ENCODE data around the gene HIRIP3. TPM values are rescaled to one million over a fixed set of nuclear protein-coding genes. Genes with fewer than 3 reads are reported as not detected.
A peak's percentile ranks its signal among the peaks of the same experiment; 100 is the strongest.
"Not testable (repeated sequence)": the region's sequence is repeated elsewhere in the genome, so short reads cannot be mapped to it uniquely, and the experiment has no call there.

The HIRIP3 gene
- total and polyA plus RNA-seq, 3 experiments from 2014 or later, result 22.0 to 48.0 (median 45.6) TPM

DNA sequence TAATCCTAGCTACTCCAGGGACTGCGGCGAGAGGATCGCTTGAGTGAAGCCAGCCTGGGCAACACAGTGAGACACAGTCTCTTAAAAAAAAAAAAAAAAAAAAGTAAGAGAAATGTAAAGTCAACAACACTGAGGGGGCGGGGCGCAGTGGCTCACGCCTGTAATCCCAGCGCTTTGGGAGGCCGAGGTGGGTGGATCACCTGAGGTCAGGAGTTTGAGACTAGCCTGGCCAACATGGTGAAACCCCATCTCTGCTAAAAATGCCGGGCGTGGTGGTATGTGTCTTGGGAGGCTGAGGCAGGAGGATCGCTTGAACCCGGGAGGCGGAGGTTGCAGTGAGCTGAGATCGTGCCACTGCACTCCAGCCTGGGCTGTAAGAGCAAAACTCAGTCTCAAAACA, 17.2 kb upstream of the HIRIP3 start:
- H3K4me3 ChIP-seq (ENCODE audit: low read length); H3K27me3 ChIP-seq (ENCODE audit: insufficient read depth, low read length, poor library complexity, severe bottlenecking); H3K9me3 Mint-ChIP-seq; H3K27ac ChIP-seq (ENCODE audit: low read depth, low read length); POLR2A ChIA-PET; DNase-seq; H3K36me3 ChIP-seq (ENCODE audit: insufficient read depth, low read length); H3K4me1 ChIP-seq (ENCODE audit: insufficient read depth, low read length); CTCF ChIA-PET; H3K27ac Mint-ChIP-seq; H3K36me3 Mint-ChIP-seq; H3K9me3 ChIP-seq (ENCODE audit: low read length): not testable (repeated sequence)
- Mint-ChIP-seq H3K4me3 (peak overlapping the region in 3 of 7 donors; percentile 41 to 65 (median 48)), H3K27me3 (peaks cover 19 to 28% of the 10 kb centered on the region in 2 donors), H3K4me1 (peaks cover 5 to 16% (median 7%) of the 10 kb centered on the region in 3 donors)

DNA sequence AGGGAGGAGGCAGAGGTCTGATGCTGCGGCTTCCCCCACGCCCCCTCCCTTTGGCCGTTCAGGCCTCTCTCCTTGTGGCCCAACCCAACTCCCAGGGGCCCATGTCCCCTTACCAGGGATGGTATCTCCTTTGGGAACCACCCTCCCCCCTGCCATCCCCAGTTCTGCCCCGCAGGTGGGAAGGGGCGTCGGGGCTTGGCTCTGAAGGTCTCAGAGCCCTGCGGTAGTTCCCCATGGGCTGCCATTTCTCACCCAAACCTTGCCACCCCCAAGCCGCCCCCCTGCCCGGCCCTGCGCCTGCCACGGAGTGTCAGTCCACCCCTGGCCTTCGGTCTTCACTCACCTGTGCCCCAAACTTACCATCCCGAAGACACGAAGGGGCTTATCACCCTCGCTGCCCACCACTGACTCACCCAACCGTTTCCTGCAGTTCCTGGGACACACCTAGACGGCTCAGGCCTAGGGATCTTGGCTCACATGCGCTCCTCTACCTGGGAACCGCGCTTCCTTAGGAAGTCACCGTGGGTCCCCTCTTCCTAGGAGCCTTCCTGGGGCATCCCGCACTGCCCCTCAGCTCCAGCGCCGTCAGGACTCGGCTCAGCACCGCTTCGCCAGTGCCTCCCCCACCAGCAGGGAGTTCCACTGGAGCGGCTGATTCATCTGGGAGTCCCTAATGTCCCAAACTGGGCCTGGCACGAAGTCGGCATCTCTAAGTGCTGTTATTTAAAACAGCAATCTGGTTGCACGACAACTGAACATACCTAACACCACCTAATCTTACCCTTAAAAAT, 16.5 kb upstream of the HIRIP3 start:
- H3K4me3 Mint-ChIP-seq, result peak overlapping the region; percentile 46 to 93 (median 82)
- H3K36me3 Mint-ChIP-seq, result no peaks in the 10 kb centered on the region
- Histone ChIP-seq H3K36me3 (ENCODE audit: insufficient read depth, low read length) (no peaks in the 10 kb centered on the region), H3K4me1 (ENCODE audit: insufficient read depth, low read length) (peaks cover 6% of the 10 kb centered on the region), H3K27ac (ENCODE audit: low read depth, low read length) (no peak overlapping the region), H3K27me3 (ENCODE audit: insufficient read depth, low read length, poor library complexity, severe bottlenecking) (peaks cover 7% of the 10 kb centered on the region), H3K9me3 (ENCODE audit: low read length) (no peaks in the 10 kb centered on the region), H3K4me3 (ENCODE audit: low read length) (no peak overlapping the region)
- peaks cover 5 to 16% (median 7%) of the 10 kb centered on the region in 3 donors for H3K4me1 Mint-ChIP-seq
- H3K27me3 Mint-ChIP-seq, result peaks cover 19 to 28% of the 10 kb centered on the region in 2 donors
- no peak for DNase-seq
- H3K9me3 Mint-ChIP-seq, result no peaks in the 10 kb centered on the region
- CTCF ChIA-PET, result no interaction called here
- POLR2A ChIA-PET, result no interaction called here
- peak overlapping the region in 4 of 8 donors; percentile 30 to 89 (median 68) for H3K27ac Mint-ChIP-seq

DNA sequence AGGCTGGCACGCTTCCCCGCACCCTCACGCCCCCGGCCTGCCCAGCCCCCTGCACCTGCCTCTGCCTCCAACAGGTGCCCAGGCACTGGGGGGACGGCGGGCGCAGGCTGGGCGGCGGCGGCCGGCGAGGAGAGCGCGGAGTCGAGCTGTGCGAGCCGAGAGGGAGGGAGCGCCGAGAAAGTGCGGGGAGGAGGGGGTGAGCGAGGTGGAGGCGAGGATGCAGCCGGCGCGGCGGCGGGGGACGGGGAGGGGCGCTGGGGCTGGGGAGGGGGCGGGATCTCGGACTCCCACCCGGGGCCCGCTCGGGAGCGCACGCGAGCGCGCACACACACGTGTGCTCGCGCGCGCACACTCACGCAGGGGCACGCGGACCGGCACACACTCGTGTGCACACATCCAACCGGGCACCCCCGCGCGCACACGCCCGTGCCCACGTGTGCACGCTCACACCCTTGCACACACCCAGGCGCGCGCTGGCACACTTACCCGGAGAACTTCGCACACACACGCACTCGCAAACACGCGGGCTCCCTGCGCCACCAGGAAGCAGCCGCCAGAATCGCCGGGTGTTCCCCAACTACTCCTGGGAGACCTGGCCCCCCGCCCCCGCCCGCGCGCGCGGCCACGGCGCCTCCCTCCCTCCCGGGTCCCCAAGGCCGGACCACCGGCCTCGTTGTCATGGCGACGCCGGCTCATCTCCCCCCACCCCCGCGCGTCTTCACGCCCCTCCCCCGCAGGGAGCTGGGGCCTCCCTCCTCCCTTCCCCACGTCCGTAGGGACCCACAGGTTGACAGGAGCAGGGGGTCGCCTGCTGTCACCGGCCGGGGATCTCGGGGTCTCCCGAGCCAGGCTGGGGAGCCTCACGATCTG, 15.7 kb upstream of the HIRIP3 start, which contains the start of gene DOC2A:
Gene DOC2A (minus strand): TSS at position 184 of the 870 bp plus-strand sequence. CDS start 805 bp downstream, outside the sequence.
- H3K4me1 Mint-ChIP-seq, result peaks cover 5 to 16% (median 7%) of the 10 kb centered on the region in 3 donors
- H3K27me3 Mint-ChIP-seq, result peaks cover 19 to 28% of the 10 kb centered on the region in 2 donors
- Histone ChIP-seq H3K9me3 (ENCODE audit: low read length) (no peaks in the 10 kb centered on the region), H3K27ac (ENCODE audit: low read depth, low read length) (no peak within 1 kb of the TSS), H3K27me3 (ENCODE audit: insufficient read depth, low read length, poor library complexity, severe bottlenecking) (peaks cover 7% of the 10 kb centered on the region), H3K36me3 (ENCODE audit: insufficient read depth, low read length) (no peaks in the 10 kb centered on the region), H3K4me1 (ENCODE audit: insufficient read depth, low read length) (peaks cover 6% of the 10 kb centered on the region), H3K4me3 (ENCODE audit: low read length) (peak within 1 kb of the TSS; percentile 39)
- no peaks in the 10 kb centered on the region for H3K36me3 Mint-ChIP-seq
- no peaks in the 10 kb centered on the region for H3K9me3 Mint-ChIP-seq
- ChIA-PET POLR2A (no interaction called here), CTCF (interaction anchor here (0.6 to 1.3 kb wide), 2 partner anchors 51 to 281 kb away, joined by 3 read pairs; no protein-coding TSS in a partner anchor)
- H3K4me3 Mint-ChIP-seq, result peak within 1 kb of the TSS; percentile 46 to 93 (median 82)
- no peak for DNase-seq
- peak within 1 kb of the TSS in 2 of 8 donors; percentile 72 to 89 for H3K27ac Mint-ChIP-seq

DNA sequence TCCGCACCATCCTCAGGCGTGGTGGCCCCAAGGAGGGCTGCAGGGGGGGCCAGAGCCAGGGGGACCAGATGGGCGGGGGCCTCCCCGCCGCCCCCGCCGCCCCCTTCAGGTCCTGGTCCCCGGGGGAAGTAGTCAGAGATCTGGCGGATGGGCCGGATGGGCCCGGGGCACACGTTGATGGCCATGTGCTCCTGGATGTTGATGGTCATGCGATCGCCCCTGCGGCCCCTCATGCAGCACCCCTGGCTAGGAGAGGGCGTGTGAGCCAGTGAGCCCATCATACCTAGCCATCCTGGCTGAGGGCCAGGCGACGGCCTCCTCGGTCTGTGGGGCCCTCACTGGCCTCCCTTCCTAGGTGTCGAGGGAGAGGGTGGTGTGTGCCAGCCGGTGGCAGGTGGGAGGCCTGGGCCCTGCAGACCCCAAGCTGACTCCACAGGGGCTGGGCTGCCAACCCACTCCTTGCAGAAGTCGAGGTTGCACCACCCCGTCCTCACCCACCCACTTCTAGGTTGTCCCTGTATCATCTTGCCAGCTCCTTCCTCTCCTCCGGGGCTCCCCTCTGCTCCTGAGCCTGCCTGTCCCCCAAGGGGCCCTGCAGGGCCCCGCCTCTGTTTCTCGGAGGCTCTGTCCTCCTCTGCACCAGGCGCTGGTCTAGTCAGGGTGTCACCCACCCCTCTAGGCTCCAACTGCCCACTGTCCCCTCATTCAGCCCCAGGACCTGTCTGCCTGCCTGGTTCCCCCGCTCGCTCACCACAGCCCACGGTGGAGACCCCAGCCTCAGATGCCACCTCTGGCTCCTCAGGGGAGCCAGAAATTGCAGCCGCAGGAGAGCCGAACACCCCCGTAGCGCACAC, 14.8 kb upstream of the HIRIP3 start:
- Mint-ChIP-seq H3K9me3 (no peaks in the 10 kb centered on the region), H3K4me1 (peaks cover 5 to 16% (median 9%) of the 10 kb centered on the region in 3 donors), H3K27me3 (peaks cover 16 to 28% of the 10 kb centered on the region in 2 donors), H3K27ac (no peak overlapping the region), H3K4me3 (peak overlapping the region in 6 of 7 donors; percentile 63 to 83 (median 71)), H3K36me3 (no peaks in the 10 kb centered on the region)
- ChIA-PET CTCF (interaction anchor here (1.3 to 1.4 kb wide), 2 partner anchors 15 to 280 kb away, joined by 3 to 4 read pairs; partner anchors contain the start of genes HIRIP3 and INO80E), POLR2A (no interaction called here)
- Histone ChIP-seq H3K4me1 (ENCODE audit: insufficient read depth, low read length) (peaks cover 6% of the 10 kb centered on the region), H3K36me3 (ENCODE audit: insufficient read depth, low read length) (no peaks in the 10 kb centered on the region), H3K27ac (ENCODE audit: low read depth, low read length) (no peak overlapping the region), H3K4me3 (ENCODE audit: low read length) (peak overlapping the region; percentile 39), H3K27me3 (ENCODE audit: insufficient read depth, low read length, poor library complexity, severe bottlenecking) (peaks cover 7% of the 10 kb centered on the region), H3K9me3 (ENCODE audit: low read length) (no peaks in the 10 kb centered on the region)
- DNase-seq, result no peak

DNA sequence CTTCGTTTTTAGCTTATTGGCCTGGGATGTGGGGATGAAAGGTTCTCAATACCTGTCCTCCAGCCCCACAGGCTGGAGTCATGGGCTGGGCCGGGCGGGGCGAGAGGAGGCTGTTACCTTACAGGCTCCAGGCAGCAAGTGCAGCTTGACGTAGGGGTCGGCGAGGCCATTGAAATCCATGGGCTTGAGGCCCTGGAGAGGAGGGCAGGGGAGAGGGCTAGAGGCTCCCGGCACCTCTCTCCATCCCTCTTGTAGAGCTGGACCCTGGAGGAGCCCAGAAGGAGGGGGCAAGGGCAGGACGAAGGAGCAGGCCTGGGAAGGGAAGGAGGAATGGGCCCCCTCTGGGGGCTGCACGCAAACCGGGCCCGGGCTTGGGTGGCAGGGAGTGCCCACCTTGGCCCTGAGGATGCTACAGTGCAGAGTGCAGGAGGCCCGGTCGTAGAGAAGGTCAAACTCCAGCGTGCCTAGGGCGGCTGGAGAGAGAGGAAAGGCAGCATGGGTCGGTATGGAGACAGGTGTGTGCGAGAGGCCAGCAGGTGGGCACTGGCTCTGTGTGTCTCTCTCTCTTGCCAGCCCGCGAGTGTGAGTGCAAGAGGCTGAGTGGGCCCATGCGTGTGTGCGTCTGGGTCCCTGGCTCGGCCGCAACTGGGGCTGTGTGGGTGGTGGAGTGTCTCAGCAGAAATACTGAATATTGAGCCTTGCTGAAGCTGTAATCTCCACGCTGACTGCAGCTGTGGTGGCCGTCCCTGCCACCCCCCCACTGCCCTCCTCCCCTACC, 13.9 kb upstream of the HIRIP3 start:
- no peak overlapping the region for H3K27ac Mint-ChIP-seq
- Histone ChIP-seq H3K4me3 (ENCODE audit: low read length) (no peak overlapping the region), H3K27ac (ENCODE audit: low read depth, low read length) (no peak overlapping the region), H3K9me3 (ENCODE audit: low read length) (no peaks in the 10 kb centered on the region), H3K27me3 (ENCODE audit: insufficient read depth, low read length, poor library complexity, severe bottlenecking) (peaks cover 7% of the 10 kb centered on the region), H3K4me1 (ENCODE audit: insufficient read depth, low read length) (peaks cover 6% of the 10 kb centered on the region), H3K36me3 (ENCODE audit: insufficient read depth, low read length) (no peaks in the 10 kb centered on the region)
- POLR2A ChIA-PET, result interaction anchor here (0.5 kb wide), 1 partner anchor 569 kb away, joined by 3 read pairs; no protein-coding TSS in a partner anchor
- DNase-seq, result no peak
- H3K9me3 Mint-ChIP-seq, result no peaks in the 10 kb centered on the region
- H3K36me3 Mint-ChIP-seq, result no peaks in the 10 kb centered on the region
- peaks cover 5 to 16% (median 9%) of the 10 kb centered on the region in 3 donors for H3K4me1 Mint-ChIP-seq
- peaks cover 16 to 28% of the 10 kb centered on the region in 2 donors for H3K27me3 Mint-ChIP-seq
- H3K4me3 Mint-ChIP-seq, result peak overlapping the region in 4 of 7 donors; percentile 20 to 56 (median 40)
- CTCF ChIA-PET, result interaction anchor here (1.3 to 1.4 kb wide), 2 partner anchors 14 to 279 kb away, joined by 3 to 4 read pairs; partner anchors contain the start of genes HIRIP3 and INO80E

DNA sequence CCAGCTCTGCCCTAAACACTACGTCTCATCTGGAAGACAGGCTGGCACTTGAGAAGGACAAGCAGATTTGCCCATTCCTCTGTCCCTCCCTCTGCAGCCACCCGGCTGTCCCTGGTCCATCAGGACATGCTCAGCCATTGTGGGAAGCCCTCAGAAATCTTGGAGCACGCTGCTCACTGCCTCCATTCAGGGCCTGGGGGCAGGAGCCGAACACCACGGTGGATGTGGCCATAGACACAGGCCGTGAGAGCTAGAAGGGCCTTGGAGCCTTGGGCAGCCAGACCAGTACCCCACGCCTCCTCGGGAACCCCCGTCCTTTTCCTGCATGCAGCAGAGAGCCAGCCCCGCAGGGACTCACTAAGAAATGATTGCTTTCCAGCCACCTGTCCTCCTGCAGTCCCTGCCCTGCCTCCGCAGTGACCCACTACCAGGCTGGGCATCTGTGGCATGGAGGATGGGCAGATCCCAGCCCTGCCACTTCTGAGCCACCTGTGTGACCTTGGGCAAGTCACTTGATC, 12.0 kb upstream of the HIRIP3 start:
- peaks cover 6% of the 10 kb centered on the region for H3K4me1 ChIP-seq (ENCODE audit: insufficient read depth, low read length)
- ChIA-PET CTCF (no interaction called here), POLR2A (no interaction called here)
- Mint-ChIP-seq H3K36me3 (peaks cover 0 to 12% (median 0%) of the 10 kb centered on the region in 3 donors), H3K27ac (no peak overlapping the region), H3K4me1 (peaks cover 5 to 16% (median 9%) of the 10 kb centered on the region in 3 donors), H3K9me3 (no peaks in the 10 kb centered on the region), H3K27me3 (peaks cover 16 to 28% of the 10 kb centered on the region in 2 donors), H3K4me3 (peak overlapping the region in 1 of 7 donors; percentile 44)
- H3K9me3 ChIP-seq (ENCODE audit: low read length), result no peaks in the 10 kb centered on the region
- no peak for DNase-seq
- no peaks in the 10 kb centered on the region for H3K36me3 ChIP-seq (ENCODE audit: insufficient read depth, low read length)
- no peak overlapping the region for H3K4me3 ChIP-seq (ENCODE audit: low read length)
- H3K27me3 ChIP-seq (ENCODE audit: insufficient read depth, low read length, poor library complexity, severe bottlenecking), result peaks cover 7% of the 10 kb centered on the region
- no peak overlapping the region for H3K27ac ChIP-seq (ENCODE audit: low read depth, low read length)
